GM20000 (cell line): ENCODE data around the gene ABCG4.

Experiments used
- DNase-seq: peaks from one replicate; pipeline ENCODE4 v3.0.0; 2012; ENCODE audit warnings: low spot score
- CTCF ChIP-seq: IDR thresholded peaks from 2 replicates; pipeline ENCODE4 v1.5.1; 2012; ENCODE audit warnings: mild to moderate bottlenecking, control low read depth; ENCODE audit errors: extremely low read depth, missing control alignments

The ABCG4 gene

GRCh38 chr11:119118227-119118626, 30.6 kb upstream of the ABCG4 start:
- DNase-seq: no peak
- TF ChIP-seq CTCF: no peak

- TF ChIP-seq CTCF: no peak
Observed at GRCh38 chr11:119118946-119119345, 29.9 kb upstream of the ABCG4 start.

GRCh38 chr11:119120639-119121007, 28.2 kb upstream of the ABCG4 start:
- TF ChIP-seq CTCF: no peak
- no peak for DNase-seq

More at GRCh38 chr11:119118946-119119345, 29.9 kb upstream of the ABCG4 start:
- no peak for DNase-seq

- TF ChIP-seq CTCF: no peak
Observed at GRCh38 chr11:119121008-119121810, 27.6 kb upstream of the ABCG4 start, which contains the start of gene HINFP. HINFP (plus strand) TSS chr11:119121580; CDS start chr11:119126945, 5,365 bp downstream.

GRCh38 chr11:119121811-119122124, 27.1 kb upstream of the ABCG4 start:
- no peak for TF ChIP-seq CTCF
- DNase-seq: no peak

More at GRCh38 chr11:119121008-119121810, 27.6 kb upstream of the ABCG4 start, which contains the start of gene HINFP:
- DNase-seq: peak; percentile 96

GRCh38 chr11:119125821-119126220, 23.0 kb upstream of the ABCG4 start:
- DNase-seq: no peak
- no peak for TF ChIP-seq CTCF

- no peak for TF ChIP-seq CTCF
- DNase-seq: no peak
Observed at GRCh38 chr11:119126675-119127268, 22.1 kb upstream of the ABCG4 start.
